GM12864 (cell line): ENCODE measurements around the gene CNTNAP2.

Source experiments
- DNase-seq: peaks from one replicate; pipeline ENCODE4 v3.0.0-alpha.2; 2011; ENCODE audit warnings: low read depth
- H3K4me3 ChIP-seq: 2 replicates; pipeline ENCODE4 v1.5.1; 2011; ENCODE audit warnings: mild to moderate bottlenecking, low read depth, low read length, control low read depth
- CTCF ChIP-seq: IDR thresholded peaks from 2 replicates; pipeline ENCODE4 v1.5.1; 2011; ENCODE audit warnings: low read depth, mild to moderate bottlenecking, moderate library complexity, low read length, control low read depth, inconsistent platforms; ENCODE audit errors: missing control alignments

CNTNAP2 gene

GRCh38 chr7:146331369-146331768, 214.8 kb downstream of the CNTNAP2 start:
- DNase-seq, result no peak
- no peak overlapping the region for H3K4me3 ChIP-seq
- TF ChIP-seq CTCF, result no peak

DNA sequence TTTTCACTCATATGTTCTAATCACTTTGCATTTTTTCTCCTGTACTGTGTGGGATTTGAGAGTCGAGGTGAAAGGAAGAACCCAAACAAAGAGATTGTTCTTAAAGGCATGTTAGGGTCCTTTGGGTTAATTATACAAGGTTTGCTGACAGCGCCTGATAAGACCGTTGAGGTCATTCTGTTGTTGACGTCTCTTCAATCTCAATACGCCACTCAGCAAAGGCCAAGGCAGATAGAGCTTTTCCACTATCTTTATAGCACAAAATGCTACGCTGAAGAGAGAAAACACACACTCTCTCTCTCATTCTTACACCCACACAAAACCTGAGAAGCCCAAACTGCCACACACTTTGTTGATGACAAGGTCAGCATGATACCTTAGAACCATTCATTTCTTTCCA, 228.7 kb downstream of the CNTNAP2 start:
- no peak for DNase-seq
- TF ChIP-seq CTCF, result no peak
- H3K4me3 ChIP-seq, result no peak overlapping the region

DNA sequence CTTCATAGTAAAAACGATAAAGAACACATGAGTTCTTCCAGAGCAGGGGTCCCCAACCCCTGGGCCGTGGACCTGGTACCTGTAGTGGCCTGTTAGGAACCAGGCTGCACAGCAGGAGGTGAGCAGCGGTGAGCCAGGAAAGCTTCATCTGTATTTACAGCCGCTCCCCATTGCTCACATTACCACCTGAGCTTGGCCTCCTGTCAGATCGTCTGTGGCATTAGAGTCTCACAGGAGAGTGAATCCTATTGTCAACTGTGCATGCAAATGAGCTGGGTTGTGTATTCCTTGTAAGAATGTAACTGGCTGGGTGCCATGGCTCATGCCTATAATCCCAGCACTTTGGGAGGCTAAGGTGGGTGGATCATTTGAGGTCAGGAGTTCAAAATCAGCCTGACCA, 229.5 kb downstream of the CNTNAP2 start:
- no peak for TF ChIP-seq CTCF
- no peak for DNase-seq
- no peak overlapping the region for H3K4me3 ChIP-seq

- no peak for TF ChIP-seq CTCF
- H3K4me3 ChIP-seq, result no peak overlapping the region
- no peak for DNase-seq
These were observed 238.6 kb downstream of the CNTNAP2 start for GRCh38 chr7:146355216-146355615.

GRCh38 chr7:146359176-146359575, 242.6 kb downstream of the CNTNAP2 start:
- no peak overlapping the region for H3K4me3 ChIP-seq
- TF ChIP-seq CTCF, result no peak
- DNase-seq, result no peak

- no peak for DNase-seq
- no peak overlapping the region for H3K4me3 ChIP-seq
- TF ChIP-seq CTCF, result no peak
These were observed 250.3 kb downstream of the CNTNAP2 start for GRCh38 chr7:146366938-146367337.

- no peak for DNase-seq
- no peak for TF ChIP-seq CTCF
These were observed 253.6 kb downstream of the CNTNAP2 start for GRCh38 chr7:146370171-146370570.

More at GRCh38 chr7:146370171-146370570, 253.6 kb downstream of the CNTNAP2 start:
- no peak overlapping the region for H3K4me3 ChIP-seq
